Nucleus accumbens (tissue), 56 donors: ENCODE measurements around the gene SPHKAP.
"Not testable (repeated sequence)": the region's sequence is repeated elsewhere in the genome, so short reads cannot be mapped to it uniquely, and the experiment has no call there.

Experiments
- DNase-seq, 56 donors: peaks; one replicate each; lab custom pipeline; 2025; lab: John Stamatoyannopoulos, UW

Gene SPHKAP

GRCh38 chr2:228039752-228040534 lies 141.5 kb downstream of the SPHKAP start:
- peak in 1 of 56 donors; percentile 1 for DNase-seq

GRCh38 chr2:228038967-228039366 lies 142.5 kb downstream of the SPHKAP start:
- DNase-seq = no peak

- DNase-seq = no peak
These were observed 143.6 kb downstream of the SPHKAP start for GRCh38 chr2:228037915-228038314.

GRCh38 chr2:228023619-228024018 lies 157.9 kb downstream of the SPHKAP start:
- no peak for DNase-seq

GRCh38 chr2:228018311-228018710 lies 163.2 kb downstream of the SPHKAP start:
- peak in 1 of 56 donors; percentile 5 for DNase-seq

- peak in 17 of 56 donors; percentile 2 to 63 (median 17) for DNase-seq
These were observed 163.7 kb downstream of the SPHKAP start for GRCh38 chr2:228017784-228018183.

GRCh38 chr2:228016402-228016801 lies 165.1 kb downstream of the SPHKAP start:
- no peak for DNase-seq

GRCh38 chr2:228015741-228016140 lies 165.7 kb downstream of the SPHKAP start:
- no peak for DNase-seq

GRCh38 chr2:227996366-227996765 lies 185.1 kb downstream of the SPHKAP start:
- no peak for DNase-seq

- DNase-seq = no peak
These were observed 190.6 kb downstream of the SPHKAP start for GRCh38 chr2:227990937-227991336.

- DNase-seq = no peak
These were observed 208.2 kb downstream of the SPHKAP start for GRCh38 chr2:227973241-227973640.

- DNase-seq = no peak
These were observed 209.8 kb downstream of the SPHKAP start for GRCh38 chr2:227971619-227972230.

GRCh38 chr2:227960317-227960716 lies 221.2 kb downstream of the SPHKAP start:
- DNase-seq = no peak

- DNase-seq = no peak
These were observed 238.5 kb downstream of the SPHKAP start for GRCh38 chr2:227942965-227943364.

- no peak for DNase-seq
These were observed 239.5 kb downstream of the SPHKAP start for GRCh38 chr2:227942021-227942420.

- peak in 42 of 56 donors; percentile 1 to 77 (median 30) for DNase-seq
These were observed 242.0 kb downstream of the SPHKAP start for GRCh38 chr2:227939271-227940027.

- DNase-seq = not testable (repeated sequence)
These were observed 245.2 kb downstream of the SPHKAP start for GRCh38 chr2:227936249-227936648.

GRCh38 chr2:227933884-227934283 lies 247.6 kb downstream of the SPHKAP start:
- no peak for DNase-seq

GRCh38 chr2:227932403-227932802 lies 249.1 kb downstream of the SPHKAP start:
- DNase-seq = no peak

GRCh38 chr2:227932001-227932400 lies 249.5 kb downstream of the SPHKAP start:
- DNase-seq = no peak
